Loucy (cell line): ENCODE measurements around the gene IRF2BP1.

ENCODE experiments used
- H2AFZ ChIP-seq: fragments of 200-600 bp; sonication (generic); 2 replicates; pipeline ENCODE4 v1.6.0; 2016; ENCODE audit warnings: antibody characterized with exemption, mild to moderate bottlenecking, low read length, moderate library complexity
- H3F3A ChIP-seq: fragments of 200-600 bp; 2 replicates; pipeline ENCODE4 v1.6.0; 2016; ENCODE audit warnings: antibody characterized with exemption, low read depth, mild to moderate bottlenecking
- H3K27me3 ChIP-seq: fragments of 200-600 bp; sonication (generic); 2 replicates; pipeline ENCODE4 v1.6.1; 2014; ENCODE audit warnings: low read length, mild to moderate bottlenecking; ENCODE audit not compliant: insufficient read depth, poor library complexity, severe bottlenecking
- H3K36me3 ChIP-seq: fragments of 200-600 bp; sonication (generic); 2 replicates; pipeline ENCODE4 v1.6.1; 2016; ENCODE audit warnings: low read length; ENCODE audit not compliant: insufficient read depth
- H3K4me1 ChIP-seq: fragments of 200-600 bp; sonication (generic); 2 replicates; pipeline ENCODE4 v1.5.1; 2014; ENCODE audit warnings: low read length, mild to moderate bottlenecking; ENCODE audit not compliant: insufficient read depth, poor library complexity, severe bottlenecking
- H3K4me2 ChIP-seq: fragments of 200-600 bp; sonication (generic); 2 replicates; pipeline ENCODE4 v1.6.0; 2014; ENCODE audit warnings: antibody characterized with exemption, low read length, low read depth, mild to moderate bottlenecking; ENCODE audit not compliant: poor library complexity, severe bottlenecking
- H3K4me3 ChIP-seq: fragments of 200-600 bp; sonication (generic); 2 replicates; pipeline ENCODE4 v1.5.1; 2014; ENCODE audit warnings: low read length, mild to moderate bottlenecking, mixed read lengths; ENCODE audit not compliant: poor library complexity, severe bottlenecking
- H3K79me2 ChIP-seq: fragments of 200-600 bp; sonication (generic); 2 replicates; pipeline ENCODE4 v1.6.1; 2014; ENCODE audit warnings: low read length; ENCODE audit not compliant: insufficient read depth
- H3K9ac ChIP-seq: fragments of 200-600 bp; sonication (generic); 2 replicates; pipeline ENCODE4 v1.6.0; 2014; ENCODE audit warnings: mild to moderate bottlenecking, low read depth, low read length, moderate library complexity; ENCODE audit not compliant: poor library complexity, severe bottlenecking
- H3K9me2 ChIP-seq: fragments of 200-600 bp; sonication (generic); replicated peaks from 2 replicates; pipeline ENCODE4 v1.6.1; 2016; ENCODE audit warnings: low read depth, low read length, mixed read lengths
- H3K9me3 ChIP-seq: fragments of 200-600 bp; sonication (generic); 2 replicates; pipeline ENCODE4 v1.6.1; 2014; ENCODE audit warnings: mild to moderate bottlenecking, antibody characterized with exemption, low read length, low read depth; ENCODE audit not compliant: insufficient read depth
- H4K20me1 ChIP-seq: fragments of 200-600 bp; sonication (generic); 2 replicates; pipeline ENCODE4 v1.6.0; 2014; ENCODE audit warnings: antibody characterized with exemption, low read length, mild to moderate bottlenecking; ENCODE audit not compliant: insufficient read depth, poor library complexity, severe bottlenecking
- EZH2phosphoT487 ChIP-seq: fragments of 200-600 bp; IDR thresholded peaks from 2 replicates; pipeline ENCODE4 v1.6.1; 2018; ENCODE audit warnings: antibody characterized with exemption, mild to moderate bottlenecking, moderate library complexity, borderline replicate concordance
- TF ChIP-seq, protein P1 (sequence below): fragments of 200-600 bp; sonication (generic); conservative IDR thresholded peaks from 2 replicates; pipeline ENCODE4 v1.5.1; 2014; ENCODE audit warnings: mild to moderate bottlenecking, antibody characterized with exemption, low read length

IRF2BP1 gene

DNA sequence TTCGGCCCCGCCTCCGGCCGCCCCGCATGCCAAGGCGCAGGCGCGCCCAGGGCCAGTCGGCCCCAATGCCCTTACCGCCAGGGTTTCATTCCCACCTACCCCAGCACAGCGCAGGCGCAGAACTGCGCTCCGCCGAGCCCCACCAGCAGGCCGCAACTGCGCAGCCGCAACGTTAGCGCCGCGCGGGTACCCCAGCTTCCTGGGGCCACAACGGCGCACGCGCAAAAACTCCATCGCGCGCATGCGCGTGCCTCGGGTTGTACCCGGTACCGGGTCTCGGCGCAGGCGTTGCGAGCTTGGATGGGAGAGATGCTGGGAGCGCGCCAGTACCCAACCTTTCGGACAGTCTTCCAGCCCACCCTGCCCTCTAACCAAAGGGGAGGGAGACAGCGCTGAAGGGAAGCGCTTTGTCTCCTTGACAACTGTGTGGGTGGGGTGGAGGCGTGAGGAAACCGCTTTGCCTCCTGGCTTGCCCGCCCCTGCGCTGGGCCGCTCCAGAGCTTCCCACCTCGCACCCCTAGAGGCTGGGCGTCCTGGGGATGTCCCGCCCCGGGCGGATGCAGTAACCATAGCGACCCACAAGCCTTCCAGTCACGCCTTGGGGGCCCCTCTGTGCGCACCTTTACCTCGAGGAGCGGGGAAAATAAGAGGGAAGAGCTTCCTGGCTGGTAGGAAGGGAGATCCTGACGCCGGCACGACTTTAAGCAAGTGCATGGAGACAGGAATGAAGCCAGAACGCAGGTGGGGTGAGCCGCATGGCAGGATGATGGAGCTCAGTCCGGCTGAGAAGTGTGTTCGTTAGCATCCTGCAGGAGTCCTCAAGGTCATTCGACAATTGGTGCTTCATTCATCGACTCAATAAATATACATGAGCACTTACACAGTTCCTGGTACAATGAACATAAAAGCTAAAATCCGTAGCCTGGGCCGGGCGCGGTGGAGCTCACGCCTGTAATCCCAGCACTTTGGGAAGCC is 17.0 kb upstream of the IRF2BP1 start:
- H3K36me3 ChIP-seq: no peaks in the 10 kb centered on the region; the same call in 1 of the 2 replicates
- H3K27me3 ChIP-seq: no peaks in the 10 kb centered on the region
- H3K4me3 ChIP-seq: peak overlapping the region; percentile 99
- TF ChIP-seq, protein P1, sequence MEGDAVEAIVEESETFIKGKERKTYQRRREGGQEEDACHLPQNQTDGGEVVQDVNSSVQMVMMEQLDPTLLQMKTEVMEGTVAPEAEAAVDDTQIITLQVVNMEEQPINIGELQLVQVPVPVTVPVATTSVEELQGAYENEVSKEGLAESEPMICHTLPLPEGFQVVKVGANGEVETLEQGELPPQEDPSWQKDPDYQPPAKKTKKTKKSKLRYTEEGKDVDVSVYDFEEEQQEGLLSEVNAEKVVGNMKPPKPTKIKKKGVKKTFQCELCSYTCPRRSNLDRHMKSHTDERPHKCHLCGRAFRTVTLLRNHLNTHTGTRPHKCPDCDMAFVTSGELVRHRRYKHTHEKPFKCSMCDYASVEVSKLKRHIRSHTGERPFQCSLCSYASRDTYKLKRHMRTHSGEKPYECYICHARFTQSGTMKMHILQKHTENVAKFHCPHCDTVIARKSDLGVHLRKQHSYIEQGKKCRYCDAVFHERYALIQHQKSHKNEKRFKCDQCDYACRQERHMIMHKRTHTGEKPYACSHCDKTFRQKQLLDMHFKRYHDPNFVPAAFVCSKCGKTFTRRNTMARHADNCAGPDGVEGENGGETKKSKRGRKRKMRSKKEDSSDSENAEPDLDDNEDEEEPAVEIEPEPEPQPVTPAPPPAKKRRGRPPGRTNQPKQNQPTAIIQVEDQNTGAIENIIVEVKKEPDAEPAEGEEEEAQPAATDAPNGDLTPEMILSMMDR: no peak
- TF ChIP-seq EZH2phosphoT487: no peak
- H3F3A ChIP-seq: no peaks in the 10 kb centered on the region
- H4K20me1 ChIP-seq: peaks cover 4% of the 10 kb centered on the region
- no peaks in the 10 kb centered on the region for H3K9me2 ChIP-seq
- H2AFZ ChIP-seq: peak overlapping the region; percentile 89
- H3K4me1 ChIP-seq: peaks cover 5% of the 10 kb centered on the region
- H3K9ac ChIP-seq: peak overlapping the region; percentile 98
- peaks cover 27% of the 10 kb centered on the region for H3K79me2 ChIP-seq
- H3K4me2 ChIP-seq: peak overlapping the region; percentile 85
- H3K9me3 ChIP-seq: no peaks in the 10 kb centered on the region

DNA sequence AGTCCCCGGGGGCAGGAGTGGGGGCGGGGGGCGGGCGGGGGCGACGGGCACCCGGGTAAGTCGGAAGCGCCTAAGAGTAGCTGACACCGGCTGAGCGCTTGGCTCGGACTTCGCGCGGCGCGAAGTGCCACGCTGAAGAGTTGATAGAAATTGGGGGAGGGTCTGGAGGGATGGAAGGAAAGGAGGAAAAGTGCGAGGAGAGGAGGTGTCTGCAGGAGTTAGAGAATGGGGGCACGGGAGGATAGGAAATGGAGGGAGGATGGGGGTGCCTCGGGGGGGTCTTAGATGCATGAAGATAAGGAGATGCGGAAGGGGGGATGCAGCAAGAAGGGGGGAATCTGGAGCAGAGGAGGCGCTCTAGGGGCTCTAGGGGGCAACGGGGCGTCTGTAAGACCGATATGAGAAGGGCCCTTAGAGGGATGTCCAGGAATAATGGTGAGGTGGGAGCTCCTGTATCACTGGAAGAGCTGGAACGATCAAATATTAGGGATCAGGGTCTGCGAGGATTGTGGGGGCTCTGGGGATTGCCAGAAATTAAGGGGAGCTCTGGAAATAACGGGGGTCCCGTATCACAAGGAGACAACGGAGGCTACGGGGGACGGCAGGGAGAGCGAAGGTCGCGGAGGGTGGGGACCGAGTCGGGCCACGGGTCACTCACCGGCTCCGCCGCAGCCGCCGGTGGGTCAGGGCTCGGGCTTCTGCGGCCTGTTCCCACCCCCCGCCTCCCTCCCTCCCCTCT is 16.1 kb upstream of the IRF2BP1 start, which contains the start of gene MYPOP:
MYPOP (minus strand) TSS at position 702 of the 739 bp plus-strand sequence. CDS start 840 bp downstream, outside the sequence.
- H3K36me3 ChIP-seq: no peaks in the 10 kb centered on the region; the same call in 1 of the 2 replicates
- no peaks in the 10 kb centered on the region for H3F3A ChIP-seq
- peaks cover 4% of the 10 kb centered on the region for H4K20me1 ChIP-seq
- no peaks in the 10 kb centered on the region for H3K9me2 ChIP-seq
- TF ChIP-seq, protein P1: 0 out of 2 replicates have a peak, but pooled peaks have one; percentile 12
- no peak for TF ChIP-seq EZH2phosphoT487
- H3K4me1 ChIP-seq: peaks cover 5% of the 10 kb centered on the region
- H3K9ac ChIP-seq: peak within 1 kb of the TSS; percentile 98
- H3K27me3 ChIP-seq: no peaks in the 10 kb centered on the region
- H3K4me3 ChIP-seq: peak within 1 kb of the TSS; percentile 99
- peak within 1 kb of the TSS; percentile 93 for H2AFZ ChIP-seq
- H3K9me3 ChIP-seq: no peaks in the 10 kb centered on the region
- peaks cover 27% of the 10 kb centered on the region for H3K79me2 ChIP-seq
- H3K4me2 ChIP-seq: peak within 1 kb of the TSS; percentile 85

DNA sequence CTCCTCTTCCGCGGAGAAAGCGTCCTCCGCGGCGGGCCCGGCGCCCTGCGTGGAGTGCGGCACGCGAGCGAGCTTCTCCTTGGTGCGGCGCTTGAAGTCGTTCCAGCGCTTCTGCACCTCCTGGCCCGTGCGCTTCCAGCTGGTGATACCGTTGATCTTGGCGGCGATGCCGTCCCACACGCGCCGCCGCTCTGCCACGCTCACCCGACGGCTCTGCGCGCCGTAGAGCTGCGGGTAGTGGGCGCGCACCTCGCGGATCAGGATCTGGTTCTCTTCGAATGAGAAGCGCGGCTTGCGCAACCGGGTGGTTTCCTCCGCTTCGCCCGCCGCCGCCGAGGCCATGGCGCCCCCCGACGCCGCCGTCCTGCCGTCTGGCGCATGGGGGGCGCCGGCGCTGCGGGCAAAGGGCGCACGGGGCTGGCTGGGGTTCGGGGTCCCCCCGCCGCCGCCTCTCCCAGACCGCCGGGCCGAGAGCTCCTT is 15.5 kb upstream of the IRF2BP1 start:
- H3K4me3 ChIP-seq: peak overlapping the region; percentile 99
- H3K4me1 ChIP-seq: peaks cover 5% of the 10 kb centered on the region
- no peaks in the 10 kb centered on the region for H3K9me2 ChIP-seq
- peaks cover 27% of the 10 kb centered on the region for H3K79me2 ChIP-seq
- no peaks in the 10 kb centered on the region for H3K27me3 ChIP-seq
- H2AFZ ChIP-seq: no peak overlapping the region
- H4K20me1 ChIP-seq: peaks cover 4% of the 10 kb centered on the region
- no peaks in the 10 kb centered on the region for H3K9me3 ChIP-seq
- no peaks in the 10 kb centered on the region; the same call in 1 of the 2 replicates for H3K36me3 ChIP-seq
- H3F3A ChIP-seq: no peaks in the 10 kb centered on the region
- peak overlapping the region; percentile 85 for H3K4me2 ChIP-seq
- peak overlapping the region; percentile 98 for H3K9ac ChIP-seq
- no peak for TF ChIP-seq EZH2phosphoT487
- TF ChIP-seq, protein P1: no peak
